Trophoblast cell (in vitro differentiated cells and primary cell): ENCODE measurements around the gene HECA.
A peak's percentile ranks its signal among the peaks of the same experiment; 100 is the strongest.
"Not testable (repeated sequence)": the region's sequence is repeated elsewhere in the genome, so short reads cannot be mapped to it uniquely, and the experiment has no call there.

Source experiments
- DNase-seq, 2 donors: peaks; one replicate each; pipeline ENCODE4 v3.0.0-alpha.2; 2016
- H2AFZ ChIP-seq: 2 replicates; pipeline ENCODE4 v1.6.1; 2013; ENCODE audit warnings: low read length, moderate library complexity, mild to moderate bottlenecking; ENCODE audit not compliant: insufficient read depth, poor library complexity
- H2AK5ac ChIP-seq: 2 replicates; pipeline ENCODE4 v1.6.1; 2013; ENCODE audit warnings: mild to moderate bottlenecking, low read length
- H2BK120ac ChIP-seq: 2 replicates; pipeline ENCODE4 v1.6.1; 2013; ENCODE audit warnings: low read length, mild to moderate bottlenecking, moderate library complexity; ENCODE audit not compliant: insufficient read depth, poor library complexity
- H2BK12ac ChIP-seq: 2 replicates; pipeline ENCODE4 v1.6.1; 2013; ENCODE audit warnings: mild to moderate bottlenecking, low read length, moderate library complexity
- H2BK5ac ChIP-seq: 2 replicates; pipeline ENCODE4 v1.6.1; 2013; ENCODE audit warnings: low read length, low read depth, moderate library complexity, mild to moderate bottlenecking; ENCODE audit not compliant: poor library complexity
- H3K14ac ChIP-seq: 2 replicates; pipeline ENCODE4 v1.6.1; 2013; ENCODE audit warnings: mild to moderate bottlenecking, low read length
- H3K18ac ChIP-seq: 2 replicates; pipeline ENCODE4 v1.6.1; 2013; ENCODE audit warnings: mild to moderate bottlenecking, low read length
- H3K23ac ChIP-seq: 2 replicates; pipeline ENCODE4 v1.6.1; 2013; ENCODE audit warnings: low read length
- H3K27ac ChIP-seq: 2 replicates; pipeline ENCODE4 v1.5.1; 2013; ENCODE audit warnings: low read depth, mild to moderate bottlenecking, inconsistent platforms, low read length, moderate library complexity
- H3K27me3 ChIP-seq: 2 replicates; pipeline ENCODE4 v1.6.1; 2013; ENCODE audit warnings: inconsistent platforms, mild to moderate bottlenecking, low read length, moderate library complexity; ENCODE audit not compliant: insufficient read depth
- H3K36me3 ChIP-seq, 2 experiments: 1 replicate in 1 of 2; 2 replicates in 1 of 2; pipeline ENCODE4 v1.6.1; 2013; ENCODE audit warnings: low read length in 2 of 2, mild to moderate bottlenecking in 2 of 2, moderate library complexity in 1 of 2; ENCODE audit not compliant: insufficient read depth in 2 of 2, control insufficient read depth in 1 of 2
- H3K4ac ChIP-seq: 2 replicates; pipeline ENCODE4 v1.6.1; 2013; ENCODE audit warnings: low read depth, mild to moderate bottlenecking, low read length, moderate library complexity
- H3K4me1 ChIP-seq, 2 experiments: 1 replicate in 1 of 2; 2 replicates in 1 of 2; pipeline ENCODE4 v1.6.1; 2013; ENCODE audit warnings: low read length in 2 of 2, mild to moderate bottlenecking in 2 of 2, moderate library complexity in 1 of 2; ENCODE audit not compliant: insufficient read depth in 2 of 2, control insufficient read depth in 1 of 2
- H3K4me2 ChIP-seq: 2 replicates; pipeline ENCODE4 v1.6.1; 2013; ENCODE audit warnings: inconsistent platforms, mild to moderate bottlenecking, low read length, moderate library complexity
- H3K4me3 ChIP-seq: 2 replicates; pipeline ENCODE4 v1.5.1; 2013; ENCODE audit warnings: mild to moderate bottlenecking, low read depth, low read length, inconsistent platforms
- H3K79me1 ChIP-seq: one replicate; pipeline ENCODE4 v1.6.1; 2013; ENCODE audit warnings: low read length
- H3K79me2 ChIP-seq: 2 replicates; pipeline ENCODE4 v1.6.1; 2013; ENCODE audit warnings: low read length, mild to moderate bottlenecking; ENCODE audit not compliant: control insufficient read depth, insufficient read depth, poor library complexity
- H3K9ac ChIP-seq: 2 replicates; pipeline ENCODE4 v1.6.1; 2013; ENCODE audit warnings: mild to moderate bottlenecking, low read length
- H3K9me3 ChIP-seq: 2 replicates; pipeline ENCODE4 v1.6.1; 2013; ENCODE audit warnings: low read depth, mild to moderate bottlenecking, control low read depth, inconsistent platforms, low read length; ENCODE audit not compliant: insufficient read depth
- H4K12ac ChIP-seq: 2 replicates; pipeline ENCODE4 v1.6.1; 2013; ENCODE audit warnings: low read depth, mild to moderate bottlenecking, low read length, moderate library complexity
- H4K8ac ChIP-seq: 2 replicates; pipeline ENCODE4 v1.6.1; 2013; ENCODE audit warnings: low read depth, mild to moderate bottlenecking, low read length, moderate library complexity
- H4K91ac ChIP-seq: one replicate; pipeline ENCODE4 v1.6.1; 2013; ENCODE audit warnings: low read depth, mild to moderate bottlenecking, low read length, moderate library complexity
- WGBS: extraction: QIAGEN DNeasy Blood & Tissue Kit; methylation state at CpG from one replicate; pipeline ENCODE4 v1.1.7; 2013; ENCODE audit warnings: missing lambda C conversion rate; ENCODE audit not compliant: insufficient read length, insufficient coverage; ENCODE audit errors: extremely low coverage; 5-methylcytosine and 5-hydroxymethylcytosine counted together

Gene HECA

DNA sequence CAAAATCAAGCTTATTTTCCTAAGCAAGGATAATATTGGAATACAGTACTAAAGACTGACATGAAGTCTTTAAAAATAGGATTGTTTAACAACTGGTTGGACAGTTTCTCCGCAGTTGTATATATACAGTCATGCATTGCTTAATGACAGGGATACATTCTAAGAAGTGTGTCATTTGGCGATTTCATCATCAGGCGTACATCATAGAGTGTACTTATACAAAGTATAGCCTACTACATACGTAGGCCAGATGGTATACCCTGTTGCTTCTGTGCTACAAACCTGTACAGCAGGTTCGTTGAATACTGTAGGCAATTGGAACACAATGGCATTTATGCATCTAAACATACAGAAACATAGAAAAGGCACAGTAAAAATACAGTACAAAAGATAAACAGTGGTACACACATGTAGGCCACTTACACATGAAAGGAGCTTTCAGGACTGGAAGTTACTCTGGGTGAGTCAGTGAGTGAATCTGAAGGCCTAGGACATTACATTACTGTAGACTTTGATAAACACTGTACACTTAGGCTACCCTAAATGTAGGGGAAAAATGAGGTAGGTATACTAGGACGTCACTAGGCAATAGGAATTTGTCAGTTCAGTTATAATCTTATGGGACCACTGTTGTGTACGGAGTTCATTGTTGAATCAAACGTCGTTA is 20.1 kb downstream of the HECA start:
- Histone ChIP-seq H3K4ac (no peak overlapping the region), H3K9ac (no peak overlapping the region), H4K12ac (no peak overlapping the region), H3K79me2 (no peaks in the 10 kb centered on the region), H3K27ac (no peak overlapping the region), H3K79me1 (no peaks in the 10 kb centered on the region), H2AFZ (no peak overlapping the region), H3K4me2 (no peak overlapping the region), H2BK5ac (no peak overlapping the region), H3K23ac (no peak overlapping the region), H4K91ac (no peak overlapping the region), H4K8ac (no peak overlapping the region), H2BK12ac (no peak overlapping the region), H3K9me3 (no peaks in the 10 kb centered on the region), H3K4me3 (no peak overlapping the region), H3K18ac (no peak overlapping the region), H2BK120ac (no peak overlapping the region), H3K14ac (no peak overlapping the region), H2AK5ac (no peak overlapping the region), H3K27me3 (no peaks in the 10 kb centered on the region), H3K4me1 (peaks cover 0 to 6% of the 10 kb centered on the region in 2 experiments), H3K36me3 (no peaks in the 10 kb centered on the region)
- peak; percentile 86 to 98 for DNase-seq
- WGBS = no CpG with 5 or more reads among the region's 9 CpGs

DNA sequence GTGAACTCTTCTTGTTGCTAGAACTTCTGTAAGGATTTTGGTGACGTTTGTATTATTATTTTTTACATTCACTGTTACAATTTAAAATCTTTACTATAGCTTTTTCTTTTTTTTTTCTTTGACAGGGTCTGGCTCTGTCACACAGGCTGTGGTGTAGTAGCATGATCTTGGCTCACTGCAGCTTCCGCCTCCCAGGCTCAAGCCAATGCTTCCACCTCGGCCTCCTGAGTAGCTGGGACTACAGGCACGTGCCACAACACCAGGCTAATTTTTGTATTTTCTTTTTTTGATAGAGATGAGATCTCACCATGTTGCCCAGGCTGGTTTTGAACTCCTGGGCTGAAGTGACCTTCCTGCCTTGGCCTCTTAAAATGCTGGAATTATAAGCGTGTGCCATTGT is 21.2 kb downstream of the HECA start:
- no peak for DNase-seq
- no peaks in the 10 kb centered on the region for H3K79me1 ChIP-seq
- H3K36me3 ChIP-seq = no peaks in the 10 kb centered on the region
- no peak overlapping the region for H3K23ac ChIP-seq
- no peak overlapping the region for H3K9ac ChIP-seq
- H3K79me2 ChIP-seq = no peaks in the 10 kb centered on the region
- H3K4me2 ChIP-seq = no peak overlapping the region
- no peak overlapping the region for H2BK120ac ChIP-seq
- no peak overlapping the region for H3K18ac ChIP-seq
- H2BK5ac ChIP-seq = no peak overlapping the region
- no peak overlapping the region for H4K8ac ChIP-seq
- no peak overlapping the region for H3K14ac ChIP-seq
- H3K27me3 ChIP-seq = no peaks in the 10 kb centered on the region
- no peaks in the 10 kb centered on the region for H3K9me3 ChIP-seq
- no peak overlapping the region for H2AK5ac ChIP-seq
- no peak overlapping the region for H2AFZ ChIP-seq
- H3K4me1 ChIP-seq = peaks cover 0 to 9% of the 10 kb centered on the region in 2 experiments
- H2BK12ac ChIP-seq = no peak overlapping the region
- H4K91ac ChIP-seq = no peak overlapping the region
- WGBS = no CpG with 5 or more reads among the region's 5 CpGs
- H3K27ac ChIP-seq = no peak overlapping the region
- H3K4ac ChIP-seq = no peak overlapping the region
- no peak overlapping the region for H4K12ac ChIP-seq
- H3K4me3 ChIP-seq = no peak overlapping the region

DNA sequence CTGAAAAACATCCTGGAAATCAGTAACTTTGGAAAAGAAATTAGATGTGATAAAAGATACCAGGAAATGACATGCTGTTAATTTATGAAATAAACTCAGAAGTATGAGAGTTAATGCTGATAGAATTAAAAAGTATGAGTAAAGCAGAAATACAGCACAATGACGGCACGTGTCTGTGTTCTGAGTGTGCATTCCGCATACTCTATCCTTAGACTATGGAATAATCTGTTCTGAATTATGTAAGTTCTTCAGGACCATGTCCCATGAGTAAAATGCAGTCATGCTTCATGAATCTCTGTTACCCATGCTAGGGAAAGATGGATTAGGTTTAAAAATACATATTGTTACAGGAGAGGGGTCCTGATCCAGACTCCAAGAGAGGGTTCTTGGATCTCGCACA is 21.7 kb downstream of the HECA start:
- no peak overlapping the region for H3K4ac ChIP-seq
- no peak overlapping the region for H2AFZ ChIP-seq
- no peaks in the 10 kb centered on the region for H3K79me2 ChIP-seq
- no peak overlapping the region for H3K9ac ChIP-seq
- no peak overlapping the region for H2BK5ac ChIP-seq
- H3K27me3 ChIP-seq = no peaks in the 10 kb centered on the region
- H3K18ac ChIP-seq = no peak overlapping the region
- H2BK12ac ChIP-seq = no peak overlapping the region
- H3K36me3 ChIP-seq = no peaks in the 10 kb centered on the region
- H3K4me1 ChIP-seq = peaks cover 0 to 11% of the 10 kb centered on the region in 2 experiments
- no peaks in the 10 kb centered on the region for H3K9me3 ChIP-seq
- H3K14ac ChIP-seq = no peak overlapping the region
- no peaks in the 10 kb centered on the region for H3K79me1 ChIP-seq
- H3K23ac ChIP-seq = no peak overlapping the region
- DNase-seq = peak in 1 of 2 donors; percentile 49
- no peak overlapping the region for H3K4me3 ChIP-seq
- H4K12ac ChIP-seq = no peak overlapping the region
- no peak overlapping the region for H4K91ac ChIP-seq
- no peak overlapping the region for H2AK5ac ChIP-seq
- no peak overlapping the region for H4K8ac ChIP-seq
- no peak overlapping the region for H3K27ac ChIP-seq
- no peak overlapping the region for H3K4me2 ChIP-seq
- no peak overlapping the region for H2BK120ac ChIP-seq
- WGBS = no CpG with 5 or more reads among the region's 4 CpGs

DNA sequence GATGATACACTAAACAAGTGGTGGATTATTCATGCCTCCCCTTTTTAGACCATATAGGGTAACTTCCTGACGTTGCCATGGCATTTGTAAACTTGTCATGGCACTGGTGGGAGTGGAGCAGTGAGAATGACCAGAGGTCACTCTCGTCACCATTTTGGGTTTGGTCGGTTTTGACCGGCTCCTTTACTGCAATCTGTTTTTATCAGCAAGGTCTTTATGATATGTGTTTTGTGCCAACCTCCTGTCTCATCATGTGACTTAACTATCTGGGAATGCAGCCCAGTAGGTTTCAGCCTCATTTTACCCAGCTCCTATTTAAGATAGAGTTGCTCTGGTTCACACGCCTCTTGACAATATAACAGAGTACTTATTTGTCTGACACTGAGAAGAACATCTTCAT is 22.2 kb downstream of the HECA start:
- H3K27me3 ChIP-seq, H3K79me2 ChIP-seq, H2AFZ ChIP-seq, H2AK5ac ChIP-seq, H3K36me3 ChIP-seq, H3K18ac ChIP-seq, H4K12ac ChIP-seq, H3K4me2 ChIP-seq, H3K9ac ChIP-seq, H2BK12ac ChIP-seq, H4K8ac ChIP-seq, H4K91ac ChIP-seq, H3K27ac ChIP-seq, H3K23ac ChIP-seq, H3K9me3 ChIP-seq, H2BK5ac ChIP-seq, H3K79me1 ChIP-seq, H2BK120ac ChIP-seq, H3K14ac ChIP-seq, H3K4ac ChIP-seq, H3K4me3 ChIP-seq: not testable (repeated sequence)
- WGBS = no CpG with 5 or more reads among the region's 5 CpGs
- DNase-seq = peak; percentile 46 to 86
- H3K4me1 ChIP-seq = peaks cover 0 to 11% of the 10 kb centered on the region in 2 experiments
